Measurements from ENCODE around the gene MAP3K7CL. TPM values are rescaled to one million over a fixed set of nuclear protein-coding genes. Genes with fewer than 3 reads are reported as not detected.

Gene MAP3K7CL
- total RNA-seq, 1 experiment from 2014 or later, result 2.3 TPM

- Mint-ChIP-seq H3K9me3 (ENCODE audit: low read depth, unreplicated experiment) (peaks cover 2% of the 10 kb centered on the region), H3K27ac (ENCODE audit: unreplicated experiment) (no peak overlapping the region), H3K27me3 (ENCODE audit: unreplicated experiment) (no peaks in the 10 kb centered on the region), H3K4me1 (ENCODE audit: low read depth, unreplicated experiment) (peaks cover 16% of the 10 kb centered on the region), H3K4me3 (ENCODE audit: low read depth, unreplicated experiment) (no peak overlapping the region), H3K36me3 (ENCODE audit: insufficient read depth, unreplicated experiment) (no peaks in the 10 kb centered on the region)
- CTCF ChIA-PET, result no interaction called here
- no peak for DNase-seq
- TF ChIP-seq CTCF (IDR thresholded peaks at IDR 0.05; ENCODE audit: unreplicated experiment), result no peak
- no TSS peak for BruUV-seq (replicated peaks)
- intact Hi-C loops (cut with micrococcal nuclease; ENCODE audit: unreplicated experiment), result no loop called here
Measured at GRCh38 chr21:29211205-29211604, 80.8 kb downstream of the MAP3K7CL start.

GRCh38 chr21:29212446-29212845, 82.0 kb downstream of the MAP3K7CL start:
- CTCF ChIA-PET, result no interaction called here
- TF ChIP-seq CTCF (IDR thresholded peaks at IDR 0.05; ENCODE audit: unreplicated experiment), result no peak
- no peaks in the 10 kb centered on the region for H3K27me3 Mint-ChIP-seq (ENCODE audit: unreplicated experiment)
- intact Hi-C loops (cut with micrococcal nuclease; ENCODE audit: unreplicated experiment), result no loop called here
- H3K27ac Mint-ChIP-seq (ENCODE audit: unreplicated experiment), result no peak overlapping the region
- BruUV-seq (replicated peaks), result no TSS peak
- H3K36me3 Mint-ChIP-seq (ENCODE audit: insufficient read depth, unreplicated experiment), result no peaks in the 10 kb centered on the region
- no peak overlapping the region for H3K4me3 Mint-ChIP-seq (ENCODE audit: low read depth, unreplicated experiment)
- DNase-seq, result no peak
- H3K9me3 Mint-ChIP-seq (ENCODE audit: low read depth, unreplicated experiment), result peaks cover 5% of the 10 kb centered on the region
- H3K4me1 Mint-ChIP-seq (ENCODE audit: low read depth, unreplicated experiment), result peaks cover 4% of the 10 kb centered on the region

- H3K27me3 Mint-ChIP-seq (ENCODE audit: unreplicated experiment), result no peaks in the 10 kb centered on the region
- CTCF ChIA-PET, result no interaction called here
- BruUV-seq (replicated peaks), result no TSS peak
Measured at GRCh38 chr21:29213513-29214385, 83.3 kb downstream of the MAP3K7CL start.

GRCh38 chr21:29215709-29216108, 85.3 kb downstream of the MAP3K7CL start:
- peaks cover 17% of the 10 kb centered on the region for H3K36me3 Mint-ChIP-seq (ENCODE audit: insufficient read depth, unreplicated experiment)
- no TSS peak for BruUV-seq (replicated peaks)
- DNase-seq, result no peak
- CTCF ChIA-PET, result interaction anchor here (0.6 kb wide), 1 partner anchor 874 kb away, joined by 4 read pairs; no protein-coding TSS in a partner anchor
- H3K4me3 Mint-ChIP-seq (ENCODE audit: low read depth, unreplicated experiment), result no peak overlapping the region
- no peak overlapping the region for H3K27ac Mint-ChIP-seq (ENCODE audit: unreplicated experiment)
- H3K9me3 Mint-ChIP-seq (ENCODE audit: low read depth, unreplicated experiment), result peaks cover 5% of the 10 kb centered on the region
- no peaks in the 10 kb centered on the region for H3K27me3 Mint-ChIP-seq (ENCODE audit: unreplicated experiment)
- TF ChIP-seq CTCF (IDR thresholded peaks at IDR 0.05; ENCODE audit: unreplicated experiment), result no peak
- intact Hi-C loops (cut with micrococcal nuclease; ENCODE audit: unreplicated experiment), result no loop called here
- peaks cover 24% of the 10 kb centered on the region for H3K4me1 Mint-ChIP-seq (ENCODE audit: low read depth, unreplicated experiment)

More at GRCh38 chr21:29213513-29214385, 83.3 kb downstream of the MAP3K7CL start:
- no peak for DNase-seq
- peaks cover 5% of the 10 kb centered on the region for H3K9me3 Mint-ChIP-seq (ENCODE audit: low read depth, unreplicated experiment)
- peaks cover 9% of the 10 kb centered on the region for H3K36me3 Mint-ChIP-seq (ENCODE audit: insufficient read depth, unreplicated experiment)
- no peak for TF ChIP-seq CTCF (IDR thresholded peaks at IDR 0.05; ENCODE audit: unreplicated experiment)
- no peak overlapping the region for H3K27ac Mint-ChIP-seq (ENCODE audit: unreplicated experiment)
- peaks cover 12% of the 10 kb centered on the region for H3K4me1 Mint-ChIP-seq (ENCODE audit: low read depth, unreplicated experiment)
- intact Hi-C loops (cut with micrococcal nuclease; ENCODE audit: unreplicated experiment), result no loop called here
- no peak overlapping the region for H3K4me3 Mint-ChIP-seq (ENCODE audit: low read depth, unreplicated experiment)

Measured in Calu3 (cell line).